ENCODE results near the gene ZSCAN2.
A peak's percentile ranks its signal among the peaks of the same experiment; 100 is the strongest.
"Not testable (repeated sequence)": the region's sequence is repeated elsewhere in the genome, so short reads cannot be mapped to it uniquely, and the experiment has no call there.

Gene ZSCAN2

GRCh38 chr15:84641871-84642270 lies 41.1 kb downstream of the ZSCAN2 start:
- not testable (repeated sequence) for DNase-seq

- DNase-seq = not testable (repeated sequence)
Observed at GRCh38 chr15:84642640-84643039, 41.8 kb downstream of the ZSCAN2 start.

GRCh38 chr15:84643838-84644237 lies 43.0 kb downstream of the ZSCAN2 start:
- no peak for DNase-seq

- DNase-seq = no peak
Observed at GRCh38 chr15:84645496-84645895, 44.7 kb downstream of the ZSCAN2 start.

DNA sequence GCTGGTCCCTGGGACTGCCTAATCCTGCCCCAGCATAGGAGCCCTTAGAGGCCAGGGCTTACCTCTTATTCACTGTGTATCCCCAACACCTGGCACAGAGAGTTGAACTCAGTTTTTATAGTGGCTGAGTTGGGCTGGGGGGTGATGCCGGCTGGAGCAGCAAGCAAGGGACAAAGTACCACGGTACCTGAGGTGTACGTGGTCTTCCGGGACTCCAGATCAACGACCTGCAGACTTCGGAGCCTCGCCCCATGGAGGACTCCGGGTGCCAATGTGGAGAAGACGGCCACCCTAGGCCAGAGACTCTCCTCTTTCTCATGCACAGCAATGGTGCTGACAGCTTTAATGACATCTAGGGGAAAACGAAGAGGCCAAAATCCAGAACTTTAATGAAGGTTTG lies 45.2 kb downstream of the ZSCAN2 start:
- DNase-seq = no peak

DNA sequence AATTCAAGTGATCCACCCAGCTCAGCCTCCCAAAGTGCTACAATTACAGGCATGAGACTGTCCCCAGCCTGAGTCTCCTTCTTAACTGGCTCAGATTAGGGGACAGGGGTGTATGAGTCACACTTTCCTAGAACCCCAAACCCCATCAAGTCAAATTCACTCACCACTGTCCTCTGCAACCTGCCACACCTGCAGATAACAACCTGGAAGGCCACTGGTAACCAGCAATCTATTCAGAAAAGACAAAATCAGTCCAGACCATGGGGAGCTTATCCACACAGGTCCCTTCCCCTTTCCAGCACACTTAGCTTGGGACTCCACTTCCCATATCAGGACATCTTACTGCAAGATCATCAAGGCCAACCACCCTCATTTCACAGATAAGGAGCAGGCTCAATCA lies 46.9 kb downstream of the ZSCAN2 start:
- no peak for DNase-seq

DNA sequence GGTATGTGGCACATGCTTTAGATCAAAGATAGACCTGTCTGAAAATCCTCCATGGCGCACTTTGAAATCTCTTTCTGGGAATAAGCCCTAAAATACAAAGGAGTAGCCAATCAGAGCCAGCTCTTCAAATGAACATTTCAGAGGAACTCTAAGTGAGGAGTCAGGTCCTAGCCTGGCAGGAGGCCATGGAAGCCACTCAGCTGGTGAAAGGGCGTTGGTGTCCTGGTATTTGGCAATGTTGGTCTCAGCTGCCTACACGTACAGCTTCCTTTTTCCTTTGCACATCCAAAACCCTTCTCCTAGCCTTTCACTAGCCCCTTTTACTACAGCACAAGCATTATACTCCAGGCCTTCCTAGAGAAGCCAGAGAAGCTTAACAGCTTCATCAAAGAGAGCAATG lies 47.7 kb downstream of the ZSCAN2 start:
- no peak for DNase-seq

DNA sequence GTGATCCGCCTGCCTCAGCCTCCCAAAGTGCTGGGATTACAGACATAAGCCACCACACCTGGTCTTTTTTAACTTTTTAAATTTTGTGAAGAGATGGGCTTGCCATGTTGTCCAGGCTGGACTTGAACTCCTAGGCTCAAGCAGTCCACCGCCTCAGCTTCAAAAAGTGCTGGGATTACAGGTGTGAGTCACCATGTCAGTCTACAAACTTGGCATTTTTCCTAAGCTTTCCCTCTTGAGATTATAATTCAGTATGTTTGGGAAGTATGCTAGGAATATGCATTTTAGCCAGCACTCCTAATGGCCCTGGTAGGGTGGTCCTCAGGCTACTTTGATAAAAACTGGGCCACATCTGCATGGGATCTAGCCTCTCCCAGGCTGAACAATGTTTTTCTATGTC lies 48.9 kb downstream of the ZSCAN2 start:
- no peak for DNase-seq

DNA sequence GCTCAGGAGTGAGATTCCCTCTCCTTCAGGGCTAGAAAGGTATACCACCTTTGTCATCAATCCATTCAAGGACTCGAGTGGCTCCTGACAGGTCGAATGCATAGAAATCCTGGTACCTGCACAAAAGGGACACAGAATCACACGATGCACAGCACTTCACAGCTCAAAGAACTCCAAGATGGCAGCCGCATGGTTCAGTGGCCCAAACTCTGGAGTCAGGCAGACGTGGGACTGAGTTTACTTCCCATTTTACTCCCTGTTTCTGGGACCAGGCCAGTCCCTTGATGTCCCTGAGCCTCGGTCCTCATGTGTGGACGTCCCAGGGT lies 52.7 kb downstream of the ZSCAN2 start:
- no peak for DNase-seq

DNA sequence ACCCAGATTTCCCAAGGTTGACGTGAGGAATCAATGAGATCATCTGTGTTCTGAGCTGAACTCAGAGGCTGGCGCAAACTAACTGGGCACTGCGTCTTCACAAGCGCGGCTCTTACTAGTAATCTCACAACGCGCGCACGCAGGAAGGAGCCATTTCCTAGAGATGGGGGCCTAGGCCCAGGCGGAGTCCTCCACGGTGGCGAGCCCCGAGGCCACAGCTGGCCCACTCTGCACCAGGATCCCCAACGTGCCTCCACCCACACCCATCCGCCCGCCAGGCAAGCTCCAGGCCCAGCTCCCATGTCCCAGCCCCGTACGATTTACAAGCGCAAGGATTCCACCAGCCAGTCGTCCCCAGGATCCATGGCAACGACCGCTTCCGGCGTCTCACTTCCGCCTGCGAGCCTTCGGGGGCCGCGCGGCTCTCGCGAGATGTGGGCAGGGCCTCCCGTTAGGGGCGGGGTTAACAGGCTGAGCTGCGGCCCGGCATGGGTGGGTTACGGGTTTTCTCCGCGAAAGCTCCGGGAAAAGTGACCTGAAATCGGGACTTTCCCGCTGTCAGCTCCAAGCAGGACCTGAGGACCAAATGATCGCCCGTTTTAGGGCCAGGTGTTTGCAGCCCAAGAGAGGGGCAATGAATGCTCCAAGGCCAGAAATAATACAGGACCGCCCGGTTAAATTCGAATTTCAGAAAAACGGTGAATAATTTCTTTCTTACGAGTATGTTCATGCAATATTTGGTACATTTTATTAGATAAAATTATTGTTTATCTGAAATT lies 53.3 kb downstream of the ZSCAN2 start, which contains the start of gene WDR73:
Gene WDR73 (minus strand): TSS at position 374 of the 779 bp plus-strand sequence. CDS start 9 bp downstream, at position 365.
- DNase-seq = peak; percentile 99

DNA sequence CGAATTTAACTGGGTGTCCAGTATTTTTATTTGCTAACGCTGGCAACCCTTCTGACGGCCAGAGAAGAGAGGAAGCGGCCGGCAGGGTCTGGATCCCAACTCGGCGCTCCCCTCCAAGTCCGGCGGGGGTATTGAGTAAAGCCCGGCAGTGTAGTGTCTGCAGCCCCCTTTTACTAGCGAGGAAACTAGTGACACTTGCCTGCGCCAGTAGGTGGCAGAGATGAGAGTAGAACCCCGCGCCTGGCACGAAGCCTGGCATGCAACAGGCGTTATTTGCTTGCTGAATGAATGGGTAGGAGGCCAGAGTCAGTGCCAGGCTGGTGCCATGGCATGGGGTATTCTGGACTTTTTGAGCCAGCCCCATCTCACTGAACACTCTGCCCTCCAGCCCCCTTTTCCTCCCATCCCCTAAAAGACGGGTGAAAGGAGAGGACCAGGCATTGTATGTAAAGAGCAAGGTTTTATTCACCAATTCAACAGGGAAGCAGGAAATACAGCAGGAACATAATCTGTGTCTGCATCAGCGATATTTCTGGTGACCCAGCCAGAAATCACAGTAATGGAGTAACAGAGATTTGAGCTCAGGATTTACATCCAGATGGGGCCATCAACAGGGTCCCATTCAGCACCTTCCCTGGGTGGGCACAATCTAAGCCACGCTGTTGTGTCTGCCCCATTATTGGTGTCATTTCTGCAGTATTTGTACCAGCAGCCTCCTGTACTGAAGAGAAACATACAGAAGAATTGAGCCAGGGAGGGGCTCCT lies 54.1 kb downstream of the ZSCAN2 start:
- peak; percentile 66 for DNase-seq

- DNase-seq = no peak
Observed at GRCh38 chr15:84656972-84657371, 56.2 kb downstream of the ZSCAN2 start.

GRCh38 chr15:84657748-84658079 lies 56.9 kb downstream of the ZSCAN2 start:
- DNase-seq = no peak

DNA sequence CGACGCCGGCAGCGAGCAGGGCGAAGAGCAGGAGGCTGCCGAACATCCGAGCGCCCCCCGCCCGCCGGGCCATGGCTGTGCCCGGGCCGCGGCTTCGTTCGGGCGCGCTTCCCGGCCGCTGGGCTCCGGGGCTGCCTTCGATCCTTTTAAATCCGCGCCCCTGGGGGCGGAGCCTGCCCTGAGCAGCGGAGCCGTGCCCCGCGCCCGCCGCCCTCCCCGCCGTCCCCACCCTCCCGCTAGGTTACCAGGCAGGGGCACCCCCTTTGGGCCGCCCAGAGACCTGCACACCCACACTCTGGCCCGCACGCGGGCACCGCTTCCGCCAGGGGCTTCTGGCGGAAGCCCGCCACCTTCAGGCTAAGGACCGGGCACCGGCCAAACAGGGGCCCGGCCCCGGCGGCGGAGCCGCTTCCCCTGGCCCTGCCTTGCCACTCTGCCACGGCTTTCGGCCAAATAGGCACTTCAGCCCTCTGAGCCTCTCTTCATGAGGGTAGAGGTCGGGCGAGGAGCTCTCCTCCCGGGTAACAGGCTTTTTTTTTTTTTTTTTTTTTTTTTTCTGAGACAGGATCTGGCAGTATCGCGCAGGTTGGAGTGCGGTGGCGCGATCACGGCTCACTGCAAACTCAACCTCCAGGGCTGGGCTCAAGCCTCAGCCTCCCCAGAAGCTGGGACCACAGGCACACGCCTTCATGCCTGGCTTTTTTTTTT lies 57.4 kb downstream of the ZSCAN2 start, which contains the start of gene NMB:
Gene NMB (minus strand): TSS at position 120 of the 708 bp plus-strand sequence. CDS start 47 bp downstream, at position 73.
- peak; percentile 80 for DNase-seq

- DNase-seq = no peak
Observed at GRCh38 chr15:84658788-84659411, 58.1 kb downstream of the ZSCAN2 start.

DNA sequence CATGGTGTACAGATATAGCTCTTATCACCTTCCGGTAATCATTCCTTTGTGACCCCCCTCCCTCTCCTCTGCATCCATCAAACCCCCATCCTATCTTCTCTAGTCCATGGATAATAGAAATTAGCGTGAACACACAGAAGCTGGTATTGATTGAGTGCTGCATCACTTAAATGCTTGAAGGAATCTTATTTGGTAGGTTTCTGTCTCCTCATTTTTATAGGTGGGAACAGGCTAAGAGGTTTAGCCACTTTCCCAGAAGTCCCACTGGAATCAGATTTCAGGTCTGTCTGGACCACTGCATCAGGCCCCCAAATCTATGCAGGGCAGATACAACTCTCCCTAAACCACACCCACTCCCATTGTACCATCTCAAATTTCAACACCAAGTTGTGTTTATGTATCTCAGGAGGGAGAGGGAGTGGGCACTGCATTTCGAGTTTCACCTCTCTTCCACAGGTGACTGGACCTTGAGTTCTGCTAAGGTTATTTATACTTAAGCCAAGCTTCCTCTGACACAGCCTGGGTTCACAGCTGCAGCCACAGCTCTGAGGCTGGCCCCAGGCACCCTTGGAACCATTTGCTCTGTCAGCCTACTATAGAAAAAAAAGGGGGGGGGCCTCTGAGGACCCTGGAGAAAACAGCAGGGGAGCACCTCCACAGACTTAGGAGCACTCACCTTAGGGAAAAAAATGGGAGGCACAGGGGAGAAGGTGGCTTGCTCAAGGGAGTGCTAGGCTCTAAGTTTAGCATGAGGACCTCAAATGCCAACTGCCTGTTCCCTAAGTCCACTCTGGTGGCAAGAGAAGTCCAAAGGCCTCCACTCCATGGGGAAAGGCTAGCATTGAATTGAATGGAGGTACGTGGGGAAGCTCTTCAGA lies 59.3 kb downstream of the ZSCAN2 start:
- DNase-seq = no peak

GRCh38 chr15:84661001-84661400 lies 60.2 kb downstream of the ZSCAN2 start:
- no peak for DNase-seq

GRCh38 chr15:84666373-84666772 lies 65.6 kb downstream of the ZSCAN2 start:
- DNase-seq = no peak

DNA sequence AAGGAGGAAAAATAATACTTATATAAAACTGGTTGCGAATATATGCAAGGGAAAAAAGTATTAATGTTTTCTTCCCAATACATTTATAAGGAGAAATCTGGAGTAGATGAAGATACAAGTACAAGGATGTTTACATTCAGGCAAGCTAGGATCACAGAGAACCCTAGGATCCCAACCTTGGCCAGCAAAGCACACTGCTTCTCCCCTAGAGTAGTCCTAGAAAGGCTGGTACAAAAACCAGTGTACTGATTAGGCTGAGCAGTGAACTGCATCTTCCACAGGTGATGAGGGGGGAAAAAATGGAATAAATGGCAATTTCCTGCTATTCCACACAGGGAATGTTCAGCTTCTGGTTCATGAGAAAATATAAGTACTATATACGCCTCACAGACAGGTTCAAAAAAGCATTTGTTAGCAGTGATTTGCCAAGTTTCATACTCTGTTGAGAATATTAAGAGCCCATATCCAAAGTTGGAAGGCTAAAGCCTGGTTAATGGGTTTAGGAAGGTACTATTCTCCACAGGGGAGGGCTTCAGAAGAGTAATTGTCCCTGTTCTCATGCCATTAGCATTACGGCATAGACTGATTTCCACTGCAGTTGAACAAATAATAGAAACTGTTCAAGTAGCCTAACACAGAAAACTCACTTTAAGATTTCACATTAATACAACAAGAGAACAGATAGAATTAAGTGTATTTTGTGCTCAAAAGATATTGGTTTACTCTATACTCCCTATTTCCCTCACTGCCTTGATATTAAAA lies 67.6 kb downstream of the ZSCAN2 start:
- DNase-seq = no peak

GRCh38 chr15:84669726-84670125 lies 68.9 kb downstream of the ZSCAN2 start:
- DNase-seq = no peak

DNA sequence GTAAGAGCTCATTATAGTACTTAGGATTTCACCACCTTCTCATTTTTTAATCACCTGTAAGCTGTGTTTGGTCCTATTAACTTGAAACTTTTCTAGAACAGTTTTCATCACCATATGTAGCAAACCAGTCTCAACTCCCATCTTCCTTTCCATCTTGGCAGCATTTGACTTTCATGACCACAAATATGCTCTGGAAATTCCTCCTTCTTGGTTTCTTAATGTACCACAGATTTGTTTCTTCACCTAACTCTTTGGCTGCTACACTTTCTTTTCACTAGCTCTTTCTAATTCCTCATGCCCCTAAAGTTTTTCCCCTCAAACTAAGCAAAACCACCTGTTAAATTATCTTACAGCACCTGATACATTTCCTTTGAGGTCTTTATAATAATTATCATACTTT lies 70.4 kb downstream of the ZSCAN2 start:
- DNase-seq = no peak
